ENCODE results near the gene RFC4.
A peak's percentile ranks its signal among the peaks of the same experiment; 100 is the strongest.

The RFC4 gene

DNA sequence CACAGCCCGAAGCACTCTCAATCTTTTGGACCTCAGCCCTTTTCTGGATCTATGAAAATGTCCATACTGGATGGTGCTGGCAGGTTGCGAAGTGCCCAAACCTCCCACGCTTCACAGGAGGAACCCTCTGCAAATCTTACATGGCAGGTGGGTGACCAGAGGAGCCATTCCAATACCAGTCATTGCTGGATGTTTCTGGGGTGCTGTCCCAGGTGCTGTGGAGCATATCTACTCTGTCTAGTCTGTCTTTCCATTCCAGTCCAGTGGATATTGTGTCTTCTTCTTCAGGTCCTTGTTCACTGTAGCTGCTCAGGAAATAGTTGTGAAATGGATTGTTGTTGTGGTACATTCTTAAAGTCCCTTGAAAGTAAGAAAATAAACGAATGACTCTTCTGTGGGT, 25.5 kb upstream of the RFC4 start:
- no peak overlapping the region for H3K4me3 ChIP-seq (ENCODE audit: low read depth, low read length)
- TF ChIP-seq, protein P1, sequence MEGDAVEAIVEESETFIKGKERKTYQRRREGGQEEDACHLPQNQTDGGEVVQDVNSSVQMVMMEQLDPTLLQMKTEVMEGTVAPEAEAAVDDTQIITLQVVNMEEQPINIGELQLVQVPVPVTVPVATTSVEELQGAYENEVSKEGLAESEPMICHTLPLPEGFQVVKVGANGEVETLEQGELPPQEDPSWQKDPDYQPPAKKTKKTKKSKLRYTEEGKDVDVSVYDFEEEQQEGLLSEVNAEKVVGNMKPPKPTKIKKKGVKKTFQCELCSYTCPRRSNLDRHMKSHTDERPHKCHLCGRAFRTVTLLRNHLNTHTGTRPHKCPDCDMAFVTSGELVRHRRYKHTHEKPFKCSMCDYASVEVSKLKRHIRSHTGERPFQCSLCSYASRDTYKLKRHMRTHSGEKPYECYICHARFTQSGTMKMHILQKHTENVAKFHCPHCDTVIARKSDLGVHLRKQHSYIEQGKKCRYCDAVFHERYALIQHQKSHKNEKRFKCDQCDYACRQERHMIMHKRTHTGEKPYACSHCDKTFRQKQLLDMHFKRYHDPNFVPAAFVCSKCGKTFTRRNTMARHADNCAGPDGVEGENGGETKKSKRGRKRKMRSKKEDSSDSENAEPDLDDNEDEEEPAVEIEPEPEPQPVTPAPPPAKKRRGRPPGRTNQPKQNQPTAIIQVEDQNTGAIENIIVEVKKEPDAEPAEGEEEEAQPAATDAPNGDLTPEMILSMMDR (IDR thresholded peaks at IDR 0.05; ENCODE audit: borderline replicate concordance, insufficient read depth, low read depth, low read length) = no peak

DNA sequence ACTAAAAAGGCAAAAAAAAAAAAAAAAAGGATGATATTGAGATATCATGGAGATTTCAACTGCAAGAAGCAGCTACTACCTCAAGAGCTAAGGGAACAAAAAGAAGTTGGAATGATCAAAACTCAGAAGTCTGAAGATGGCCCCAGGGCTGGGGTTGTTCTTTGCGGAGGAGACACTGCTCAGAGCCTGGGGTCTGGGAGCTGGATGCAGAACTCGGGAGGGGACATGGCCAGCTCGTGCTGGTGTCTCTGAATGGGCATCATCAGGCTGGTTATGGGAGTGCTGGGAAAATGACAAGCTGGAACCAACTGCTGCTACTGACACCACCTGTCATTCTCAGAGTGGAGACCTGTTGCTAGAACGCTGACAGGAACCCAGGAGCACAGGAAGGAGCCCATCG, 22.1 kb upstream of the RFC4 start:
- no peak overlapping the region for H3K4me3 ChIP-seq (ENCODE audit: low read depth, low read length)
- TF ChIP-seq, protein P1 (IDR thresholded peaks at IDR 0.05; ENCODE audit: borderline replicate concordance, insufficient read depth, low read depth, low read length) = no peak

DNA sequence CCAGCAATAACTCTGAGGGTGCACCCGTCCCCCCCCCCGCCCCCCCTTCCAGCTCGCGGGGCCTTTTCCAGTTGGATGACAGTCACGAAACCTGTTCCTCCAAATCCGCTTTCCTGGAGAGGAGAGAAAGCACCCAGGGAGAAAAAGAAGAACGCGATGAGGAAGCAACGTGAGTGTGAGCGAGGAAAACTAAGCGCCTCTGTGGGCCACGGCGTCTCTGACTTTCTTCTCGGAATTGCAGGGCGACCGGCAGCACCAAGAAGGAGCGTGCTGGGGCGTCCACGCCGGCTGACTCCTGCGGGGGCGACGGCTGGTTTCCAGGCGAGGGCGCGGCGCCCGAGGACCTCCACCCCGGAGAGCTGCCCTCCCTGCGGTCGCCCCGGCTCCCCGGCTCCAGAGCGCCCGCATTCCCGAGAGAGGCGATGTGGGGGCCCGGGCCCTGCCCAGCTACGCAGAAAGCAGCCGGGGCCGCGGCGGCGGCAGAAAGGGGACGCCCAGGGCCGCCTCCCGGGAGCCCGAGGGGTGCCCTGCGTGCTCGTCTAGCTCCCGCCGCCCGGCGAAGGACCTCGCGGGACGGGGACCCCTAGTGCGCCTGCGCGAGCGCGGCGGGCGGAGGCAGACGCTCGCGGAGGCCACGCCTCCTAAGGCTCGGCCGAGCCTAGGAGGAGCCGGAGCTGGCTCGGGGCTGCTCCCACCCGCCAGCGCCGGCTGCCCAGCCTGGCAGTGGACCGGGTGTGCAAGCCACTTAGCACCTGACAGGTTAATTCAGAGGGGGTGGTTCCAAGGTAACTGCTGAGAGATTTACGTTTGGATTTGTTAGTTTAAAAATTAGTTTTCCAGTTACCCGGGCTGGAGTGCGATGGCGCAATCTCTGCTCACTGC, 20.9 kb upstream of the RFC4 start:
- H3K4me3 ChIP-seq (ENCODE audit: low read depth, low read length) = peak overlapping the region; percentile 64
- TF ChIP-seq, protein P1 (IDR thresholded peaks at IDR 0.05; ENCODE audit: borderline replicate concordance, insufficient read depth, low read depth, low read length) = no peak

DNA sequence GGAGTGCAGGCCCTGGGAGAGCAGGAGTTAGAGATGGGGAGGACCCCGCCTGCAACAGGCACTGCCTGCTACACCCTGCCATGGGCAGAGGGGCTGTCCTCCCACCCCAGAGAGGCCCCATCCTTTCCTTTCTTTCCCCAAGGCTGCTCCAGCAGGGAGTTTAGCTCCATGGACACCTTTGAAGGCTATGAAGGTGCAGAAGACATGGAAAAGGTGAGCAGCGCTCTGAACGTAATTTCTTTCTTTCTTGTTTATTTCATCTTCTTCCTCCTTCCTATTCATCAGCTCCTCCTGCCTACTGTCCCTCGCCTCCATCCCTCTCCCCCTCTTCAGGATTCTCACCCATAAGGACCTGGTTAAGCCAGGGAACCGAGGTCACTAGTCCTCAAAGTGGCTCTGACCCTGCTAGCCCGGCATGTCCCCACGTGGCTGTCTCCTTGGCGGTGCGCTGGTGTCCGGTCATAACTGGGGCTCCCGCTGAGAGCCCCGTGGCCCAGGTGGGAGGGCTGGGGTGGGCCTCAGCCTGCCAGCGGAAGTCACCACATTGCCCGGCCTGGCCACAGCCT, 20.2 kb upstream of the RFC4 start:
- TF ChIP-seq, protein P1 (IDR thresholded peaks at IDR 0.05; ENCODE audit: borderline replicate concordance, insufficient read depth, low read depth, low read length) = no peak
- no peak overlapping the region for H3K4me3 ChIP-seq (ENCODE audit: low read depth, low read length)

DNA sequence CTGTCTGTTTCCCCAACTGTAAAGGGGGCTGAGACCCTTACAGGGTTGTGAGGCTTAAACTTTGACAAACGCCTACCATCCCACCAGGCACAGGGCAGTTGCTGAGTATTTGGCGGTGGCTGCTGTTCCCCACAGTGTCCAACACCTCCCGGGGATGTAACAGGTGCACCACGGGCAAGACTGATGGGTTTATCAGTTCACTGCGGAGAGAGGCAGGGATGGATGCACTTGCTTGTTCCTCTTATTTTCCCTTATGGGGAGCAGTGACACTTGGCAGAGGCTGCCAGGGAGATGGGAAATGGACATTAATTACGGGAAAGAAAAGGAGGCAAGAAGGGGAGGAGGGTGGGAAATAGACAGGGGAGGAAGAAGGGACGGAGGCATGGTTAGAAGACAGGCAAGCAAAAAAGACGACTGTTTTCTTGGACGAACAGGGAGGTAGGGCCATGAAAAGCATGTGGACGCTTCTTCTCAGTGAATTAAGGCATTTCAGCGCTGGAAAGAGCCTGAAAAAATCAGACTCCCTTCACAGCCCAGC, 19.7 kb upstream of the RFC4 start:
- H3K4me3 ChIP-seq (ENCODE audit: low read depth, low read length) = no peak overlapping the region
- TF ChIP-seq, protein P1 (IDR thresholded peaks at IDR 0.05; ENCODE audit: borderline replicate concordance, insufficient read depth, low read depth, low read length) = no peak

DNA sequence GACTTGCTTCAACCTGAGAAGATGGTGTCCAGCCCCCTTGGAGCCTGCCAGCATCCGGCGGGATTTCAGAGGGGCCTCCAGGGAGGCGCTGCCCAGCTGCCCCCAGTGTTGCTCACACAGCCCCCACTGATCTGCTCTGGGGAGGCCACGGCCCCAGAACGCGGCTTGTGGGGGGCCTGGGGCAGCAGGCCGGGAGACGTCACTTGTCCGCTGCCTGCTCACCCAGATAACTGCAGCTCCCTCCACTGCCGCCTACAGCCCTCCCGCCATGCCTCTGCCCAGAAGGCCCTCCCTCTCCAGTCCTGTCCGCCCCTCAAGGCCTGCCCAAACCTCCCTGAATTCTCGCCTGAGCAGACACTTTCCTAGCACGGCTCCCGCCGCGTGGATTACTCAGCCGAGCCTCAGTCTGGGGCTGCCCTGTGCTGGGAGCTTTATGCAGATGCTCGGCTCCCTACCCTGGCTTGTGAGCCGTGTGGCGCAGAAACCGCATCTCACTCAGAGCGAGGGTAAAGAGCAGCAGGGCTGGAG, 19.1 kb upstream of the RFC4 start:
- H3K4me3 ChIP-seq (ENCODE audit: low read depth, low read length) = no peak overlapping the region
- TF ChIP-seq, protein P1 (IDR thresholded peaks at IDR 0.05; ENCODE audit: borderline replicate concordance, insufficient read depth, low read depth, low read length) = no peak
